WTC11 (cell line): ENCODE data around the gene CNTN5. TPM values are rescaled to one million over a fixed set of nuclear protein-coding genes. Genes with fewer than 3 reads are reported as not detected.

Experiments used
- ATAC-seq: fragments of 200-7000 bp; cut with Tn5 transposase; 2 replicates; pipeline ENCODE4 v1.10.0; 2021; ENCODE audit warnings: mild to moderate bottlenecking, moderate library complexity
- CTCF ChIA-PET: fragments of 300-600 bp; sonication (Branson Sonifier 250); formaldehyde crosslinking; loops from one replicate; lab custom pipeline; 2021; ENCODE audit warnings: antibody characterized with exemption; lab: Charles Lee
- POLR2A ChIA-PET: fragments of 350-600 bp; sonication (Branson Sonifier 250); formaldehyde crosslinking; loops from one replicate; lab custom pipeline; 2021; ENCODE audit warnings: antibody characterized with exemption; lab: Charles Lee
- DNase-seq: peaks from one replicate; pipeline ENCODE4 v3.0.0; 2021; ENCODE audit warnings: low spot score
- H3K27ac Mint-ChIP-seq: 2 replicates; pipeline ENCODE4 v1.8.0; 2021; ENCODE audit warnings: mixed read lengths
- H3K27me3 Mint-ChIP-seq: 2 replicates; pipeline ENCODE4 v1.8.0; 2021; ENCODE audit warnings: low read depth, mild to moderate bottlenecking, moderate library complexity, mixed read lengths
- H3K36me3 Mint-ChIP-seq: 2 replicates; pipeline ENCODE4 v1.8.0; 2021; ENCODE audit warnings: mixed read lengths
- H3K4me1 Mint-ChIP-seq: 2 replicates; pipeline ENCODE4 v1.8.0; 2022; ENCODE audit warnings: mixed read lengths
- H3K4me3 Mint-ChIP-seq: 2 replicates; pipeline ENCODE4 v1.8.0; 2021; ENCODE audit warnings: mild to moderate bottlenecking, moderate library complexity, mixed read lengths
- H3K9me3 Mint-ChIP-seq: 2 replicates; pipeline ENCODE4 v1.8.0; 2021; ENCODE audit warnings: mixed read lengths
- ATF3 ChIP-seq: sonication (generic); formaldehyde crosslinking; conservative IDR thresholded peaks from 2 replicates; pipeline ENCODE4 v1.8.1; 2022; ENCODE audit warnings: mild to moderate bottlenecking, missing genetic modification reagents
- CREB1 ChIP-seq: sonication (generic); formaldehyde crosslinking; IDR thresholded peaks from 2 replicates; pipeline ENCODE4 v1.8.0; 2023; ENCODE audit warnings: mild to moderate bottlenecking, missing genetic modification reagents
- CTCF ChIP-seq: fragments of 200-600 bp; IDR thresholded peaks from 2 replicates; pipeline ENCODE4 v1.8.0; 2022; ENCODE audit warnings: antibody characterized with exemption
- FOXP4 ChIP-seq: sonication (generic); formaldehyde crosslinking; IDR thresholded peaks from 2 replicates; pipeline ENCODE4 v1.8.0; 2022; ENCODE audit warnings: mild to moderate bottlenecking, missing genetic modification reagents
- IRF1 ChIP-seq: sonication (generic); formaldehyde crosslinking; IDR thresholded peaks from 2 replicates; pipeline ENCODE4 v1.8.0; 2023; ENCODE audit warnings: missing genetic modification reagents
- MAX ChIP-seq: sonication (generic); formaldehyde crosslinking; IDR thresholded peaks from 2 replicates; pipeline ENCODE4 v1.8.0; 2022; ENCODE audit warnings: mild to moderate bottlenecking, missing genetic modification reagents
- MYBL2 ChIP-seq: sonication (generic); formaldehyde crosslinking; IDR thresholded peaks from 2 replicates; pipeline ENCODE4 v1.8.1; 2023; ENCODE audit warnings: mild to moderate bottlenecking, moderate library complexity, missing genetic modification reagents
- PRDM15 ChIP-seq: sonication (generic); formaldehyde crosslinking; IDR thresholded peaks from 2 replicates; pipeline ENCODE4 v1.8.0; 2022; ENCODE audit warnings: missing genetic modification reagents
- SMAD4 ChIP-seq: sonication (generic); formaldehyde crosslinking; IDR thresholded peaks from 2 replicates; pipeline ENCODE4 v1.8.0; 2022; ENCODE audit warnings: mild to moderate bottlenecking, missing genetic modification reagents
- TEAD4 ChIP-seq: sonication (generic); formaldehyde crosslinking; IDR thresholded peaks from 2 replicates; pipeline ENCODE4 v1.8.0; 2022; ENCODE audit warnings: mild to moderate bottlenecking, missing genetic modification reagents
- USF1 ChIP-seq: sonication (generic); formaldehyde crosslinking; IDR thresholded peaks from 2 replicates; pipeline ENCODE4 v1.8.0; 2022; ENCODE audit warnings: mild to moderate bottlenecking, missing genetic modification reagents
- ZNF232 ChIP-seq: sonication (generic); formaldehyde crosslinking; IDR thresholded peaks from 2 replicates; pipeline ENCODE4 v1.8.0; 2022; ENCODE audit warnings: mild to moderate bottlenecking, missing genetic modification reagents
- ZNF512 ChIP-seq: sonication (generic); formaldehyde crosslinking; IDR thresholded peaks from 2 replicates; pipeline ENCODE4 v1.8.1; 2022; ENCODE audit warnings: missing genetic modification reagents, borderline replicate concordance
- total RNA-seq: library from RNA; stranded (reverse); gene quantifications from 3 replicates; pipeline ENCODE4 v1.2.3, GENCODE V29; 2021

CNTN5 gene
- total RNA-seq, 1 experiment from 2014 or later = 0.07 TPM

- TF ChIP-seq ZNF512 (CRISPR knock-in tag) = no peak
- no peak for TF ChIP-seq USF1 (CRISPR knock-in tag)
Observed at GRCh38 chr11:99960536-99960935, 939.8 kb downstream of the CNTN5 start (continued).

- ChIA-PET CTCF (interaction anchor here (0.6 kb wide), 1 partner anchor 42 kb away, joined by 3 read pairs; no protein-coding TSS in a partner anchor), POLR2A (no interaction called here)
- DNase-seq = no peak
- Mint-ChIP-seq H3K4me1 (no peaks in the 10 kb centered on the region), H3K4me3 (no peak overlapping the region), H3K27ac (no peak overlapping the region), H3K36me3 (no peaks in the 10 kb centered on the region), H3K9me3 (no peaks in the 10 kb centered on the region), H3K27me3 (no peaks in the 10 kb centered on the region)
- TF ChIP-seq PRDM15 (CRISPR knock-in tag) = no peak
- TF ChIP-seq USF1 (CRISPR knock-in tag) = no peak
- no peak for TF ChIP-seq CTCF
- TF ChIP-seq MAX (CRISPR knock-in tag) = no peak
- no peak for ATAC-seq
Observed at GRCh38 chr11:99968336-99968735, 947.6 kb downstream of the CNTN5 start.

- no peaks in the 10 kb centered on the region for H3K27me3 Mint-ChIP-seq
Observed at GRCh38 chr11:99973993-99974392, 953.2 kb downstream of the CNTN5 start.

More at GRCh38 chr11:99973993-99974392, 953.2 kb downstream of the CNTN5 start:
- Mint-ChIP-seq H3K36me3 (no peaks in the 10 kb centered on the region), H3K4me3 (no peak overlapping the region), H3K9me3 (peaks cover 8% of the 10 kb centered on the region), H3K27ac (no peak overlapping the region), H3K4me1 (peaks cover 5% of the 10 kb centered on the region)
- CTCF ChIA-PET = no interaction called here
- TF ChIP-seq FOXP4 (CRISPR knock-in tag) (no peak), ZNF232 (CRISPR knock-in tag) (no peak), IRF1 (CRISPR knock-in tag) (no peak), TEAD4 (no peak), MAX (CRISPR knock-in tag) (no peak), SMAD4 (no peak), CREB1 (CRISPR knock-in tag) (no peak), MYBL2 (CRISPR knock-in tag) (no peak), ATF3 (CRISPR knock-in tag) (no peak)
- no peak for DNase-seq
- no peak for ATAC-seq
- POLR2A ChIA-PET = no interaction called here
